WERI-Rb-1 (cell line): ENCODE data around the gene FKBP8.
"Not testable (repeated sequence)": the region's sequence is repeated elsewhere in the genome, so short reads cannot be mapped to it uniquely, and the experiment has no call there.

Experiments
- DNase-seq: peaks from one replicate; pipeline ENCODE4 v3.0.0-alpha.2; 2020
- H3K27ac ChIP-seq: fragments of 250-450 bp; sonication (Bioruptor Pico); 2 replicates; pipeline ENCODE4 v1.5.1; 2020; ENCODE audit warnings: mild to moderate bottlenecking, moderate library complexity
- H3K27me3 ChIP-seq: fragments of 250-450 bp; sonication (Bioruptor Pico); 2 replicates; pipeline ENCODE4 v1.5.1; 2021; ENCODE audit warnings: mild to moderate bottlenecking, low read depth, moderate library complexity; ENCODE audit not compliant: insufficient read depth, severe bottlenecking
- H3K36me3 ChIP-seq: fragments of 250-450 bp; sonication (Bioruptor Pico); 2 replicates; pipeline ENCODE4 v1.5.1; 2020; ENCODE audit warnings: mild to moderate bottlenecking, moderate library complexity
- H3K4me3 ChIP-seq: 2 replicates; pipeline ENCODE4 v1.5.1; 2011; ENCODE audit warnings: low read depth, mild to moderate bottlenecking, control low read depth, low read length
- H3K9me3 ChIP-seq: fragments of 250-450 bp; sonication (Bioruptor Pico); 2 replicates; pipeline ENCODE4 v1.5.1; 2021; ENCODE audit warnings: mild to moderate bottlenecking, moderate library complexity; ENCODE audit not compliant: severe bottlenecking
- TF ChIP-seq, protein P1 (sequence below): IDR thresholded peaks from 2 replicates; pipeline ENCODE4 v1.5.1; 2011; ENCODE audit warnings: low read depth, mild to moderate bottlenecking, control low read depth, inconsistent platforms, low read length

The FKBP8 gene

DNA sequence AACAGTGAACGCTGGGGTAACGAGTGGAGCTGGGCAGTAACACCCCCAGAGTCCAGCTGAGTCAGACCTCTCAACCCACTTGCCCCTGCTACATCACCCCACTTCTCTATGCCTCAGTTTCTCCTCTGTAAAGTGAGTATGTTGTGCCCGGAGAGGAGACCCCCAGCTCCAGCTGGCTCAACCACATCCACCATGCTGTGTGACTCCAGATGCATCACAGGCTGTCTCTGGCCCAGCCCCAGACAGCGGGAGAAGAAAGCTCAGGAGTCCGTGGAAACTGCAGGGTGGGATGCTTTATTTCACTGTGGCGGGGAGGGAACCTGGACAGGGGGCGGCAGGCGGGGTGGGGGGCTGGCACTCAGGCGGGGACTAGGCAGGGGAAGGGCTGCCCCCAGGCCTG is 11.9 kb downstream of the FKBP8 start:
- Histone ChIP-seq H3K4me3 (no peak overlapping the region), H3K27me3 (no peaks in the 10 kb centered on the region), H3K27ac (no peak overlapping the region), H3K9me3 (no peaks in the 10 kb centered on the region), H3K36me3 (peaks cover 30% of the 10 kb centered on the region)
- TF ChIP-seq, protein P1, sequence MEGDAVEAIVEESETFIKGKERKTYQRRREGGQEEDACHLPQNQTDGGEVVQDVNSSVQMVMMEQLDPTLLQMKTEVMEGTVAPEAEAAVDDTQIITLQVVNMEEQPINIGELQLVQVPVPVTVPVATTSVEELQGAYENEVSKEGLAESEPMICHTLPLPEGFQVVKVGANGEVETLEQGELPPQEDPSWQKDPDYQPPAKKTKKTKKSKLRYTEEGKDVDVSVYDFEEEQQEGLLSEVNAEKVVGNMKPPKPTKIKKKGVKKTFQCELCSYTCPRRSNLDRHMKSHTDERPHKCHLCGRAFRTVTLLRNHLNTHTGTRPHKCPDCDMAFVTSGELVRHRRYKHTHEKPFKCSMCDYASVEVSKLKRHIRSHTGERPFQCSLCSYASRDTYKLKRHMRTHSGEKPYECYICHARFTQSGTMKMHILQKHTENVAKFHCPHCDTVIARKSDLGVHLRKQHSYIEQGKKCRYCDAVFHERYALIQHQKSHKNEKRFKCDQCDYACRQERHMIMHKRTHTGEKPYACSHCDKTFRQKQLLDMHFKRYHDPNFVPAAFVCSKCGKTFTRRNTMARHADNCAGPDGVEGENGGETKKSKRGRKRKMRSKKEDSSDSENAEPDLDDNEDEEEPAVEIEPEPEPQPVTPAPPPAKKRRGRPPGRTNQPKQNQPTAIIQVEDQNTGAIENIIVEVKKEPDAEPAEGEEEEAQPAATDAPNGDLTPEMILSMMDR: no peak
- no peak for DNase-seq

DNA sequence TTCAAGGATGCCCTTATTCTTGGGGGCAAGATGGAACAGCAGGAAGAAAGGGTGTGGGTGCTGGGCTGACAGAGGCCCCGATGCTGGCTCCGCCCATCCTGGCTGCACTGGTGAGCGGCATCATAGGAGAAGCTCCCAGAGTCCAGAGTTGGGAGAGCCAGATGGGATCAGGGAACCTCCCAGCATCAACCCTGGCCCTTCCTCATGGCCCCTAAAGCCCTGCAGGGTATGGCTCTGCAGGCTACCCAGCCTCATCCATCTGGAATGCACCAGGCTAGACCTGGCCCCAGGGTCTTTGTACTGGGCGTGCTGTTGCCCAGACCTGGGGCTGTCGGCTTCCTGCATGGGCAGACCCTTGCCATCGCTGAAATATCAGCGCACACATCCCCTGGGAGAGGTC is 13.6 kb downstream of the FKBP8 start:
- Histone ChIP-seq H3K27ac (no peak overlapping the region), H3K36me3 (peaks cover 18% of the 10 kb centered on the region), H3K27me3 (no peaks in the 10 kb centered on the region), H3K9me3 (no peaks in the 10 kb centered on the region), H3K4me3 (no peak overlapping the region)
- TF ChIP-seq, protein P1: no peak
- peak; percentile 15 for DNase-seq

DNA sequence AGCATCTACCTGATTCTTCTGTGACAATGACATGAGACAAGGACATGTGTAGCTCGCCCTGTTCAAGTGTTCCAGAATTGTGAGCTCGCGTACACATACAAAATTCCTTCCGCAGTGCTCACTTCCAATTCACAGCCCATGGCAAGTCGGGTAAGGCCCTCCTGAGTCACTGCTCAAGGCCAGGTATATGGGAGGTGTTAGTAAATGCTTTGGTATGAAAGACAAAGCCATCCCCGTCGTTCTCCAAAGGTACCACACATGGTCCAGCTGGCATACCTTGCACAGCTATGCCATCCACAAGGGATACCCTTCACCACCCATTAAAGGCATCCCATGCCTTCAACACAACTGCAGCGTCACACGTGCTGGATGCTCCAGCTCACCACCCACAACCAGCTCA is 17.1 kb downstream of the FKBP8 start:
- Histone ChIP-seq H3K36me3 (peaks cover 2% of the 10 kb centered on the region), H3K9me3 (no peaks in the 10 kb centered on the region), H3K27me3 (no peaks in the 10 kb centered on the region), H3K4me3 (no peak overlapping the region), H3K27ac (no peak overlapping the region)
- no peak for DNase-seq
- TF ChIP-seq, protein P1: no peak

DNA sequence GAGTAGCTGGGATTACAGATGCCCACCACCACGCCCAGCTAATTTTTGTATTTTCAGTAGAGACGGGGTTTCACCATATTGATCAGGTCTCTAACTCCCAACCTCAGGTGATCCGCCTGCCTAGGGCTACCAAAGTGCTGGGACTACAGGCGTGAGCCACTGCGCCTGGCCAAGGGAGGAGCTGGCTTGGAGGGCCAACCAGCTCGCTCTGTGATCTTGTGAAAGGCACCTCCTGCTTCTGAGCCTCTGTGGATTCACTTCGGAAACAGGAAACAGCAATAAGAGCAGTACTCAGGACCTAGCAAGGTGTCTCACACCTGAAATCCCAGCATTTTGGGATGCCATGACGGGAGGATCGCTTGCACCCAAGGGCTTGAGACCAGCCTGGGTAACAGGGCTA is 19.5 kb downstream of the FKBP8 start:
- H3K9me3 ChIP-seq: no peaks in the 10 kb centered on the region
- no peak for DNase-seq
- no peak overlapping the region for H3K4me3 ChIP-seq
- no peaks in the 10 kb centered on the region for H3K36me3 ChIP-seq
- H3K27ac ChIP-seq: no peak overlapping the region
- H3K27me3 ChIP-seq: no peaks in the 10 kb centered on the region
- TF ChIP-seq, protein P1: no peak

DNA sequence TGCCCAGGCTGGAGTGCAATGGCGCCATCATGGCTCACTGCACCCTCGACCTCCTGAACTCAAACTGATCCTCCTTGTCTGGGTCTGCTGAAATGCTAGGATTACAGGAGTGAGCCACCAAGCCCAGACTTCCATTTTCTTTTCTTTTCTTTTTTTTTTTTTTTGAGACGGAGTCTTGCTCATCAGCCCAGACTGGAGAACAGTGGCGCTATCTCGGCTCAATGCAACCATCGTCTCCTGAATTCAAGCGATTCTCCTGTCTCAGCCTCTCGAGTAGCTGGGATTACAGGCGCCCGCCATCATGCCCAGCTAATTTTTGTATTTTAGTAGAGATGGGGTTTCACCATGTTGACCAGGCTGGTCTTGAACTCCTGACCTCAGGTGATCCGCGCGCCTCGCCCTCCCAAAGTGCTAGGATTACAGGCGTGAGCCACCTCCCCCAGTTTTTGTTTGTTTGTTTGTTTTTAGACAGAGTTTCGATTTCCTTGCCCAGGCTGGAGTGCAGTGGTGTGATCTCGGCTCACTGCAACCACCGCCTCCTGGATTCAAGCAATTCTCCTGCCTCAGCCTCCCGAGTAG is 20.4 kb downstream of the FKBP8 start:
- H3K27me3 ChIP-seq, DNase-seq, H3K4me3 ChIP-seq, H3K36me3 ChIP-seq, H3K9me3 ChIP-seq: not testable (repeated sequence)
- peak overlapping the region; percentile 54; the same call in 1 of the 2 replicates for H3K27ac ChIP-seq

DNA sequence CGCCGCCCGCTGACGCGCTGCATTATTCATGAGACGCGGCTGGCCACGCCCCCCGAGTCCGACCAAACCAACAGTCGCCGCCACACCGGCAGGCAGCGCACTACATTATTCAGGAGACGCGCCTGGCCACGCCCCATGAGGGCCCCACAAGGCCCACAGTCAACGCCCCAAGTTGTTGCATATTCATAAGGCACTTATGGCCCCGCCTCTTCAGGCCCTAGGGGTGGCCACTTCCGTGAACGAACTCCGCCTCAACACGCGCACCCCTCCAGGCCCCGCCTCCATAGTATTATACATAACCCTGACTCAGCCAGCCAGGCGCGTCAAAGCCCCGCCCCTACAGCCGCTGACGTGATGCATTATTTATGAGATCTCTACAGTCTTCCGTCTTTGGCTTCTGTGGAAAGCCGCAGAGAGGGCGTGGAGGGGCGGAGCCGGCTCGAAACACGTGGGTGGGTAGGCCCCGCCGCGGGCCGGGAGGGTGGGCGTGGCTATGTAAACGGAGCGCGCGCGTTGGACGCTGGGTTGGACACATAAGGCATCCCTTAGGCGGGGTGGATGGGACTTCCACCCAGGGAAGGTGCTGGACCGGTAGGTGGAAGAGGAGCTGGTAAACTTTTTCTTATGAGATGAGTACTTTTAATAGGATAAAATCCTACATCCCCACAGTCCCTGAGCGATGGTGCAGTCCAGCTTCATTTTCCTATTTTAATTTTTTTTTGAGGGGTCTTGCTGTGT is 21.1 kb downstream of the FKBP8 start:
- Histone ChIP-seq H3K4me3 (no peak overlapping the region; the same call in 1 of the 2 replicates), H3K27ac (peak overlapping the region; percentile 54), H3K9me3 (no peaks in the 10 kb centered on the region), H3K27me3 (no peaks in the 10 kb centered on the region), H3K36me3 (no peaks in the 10 kb centered on the region)
- DNase-seq: peak; percentile 100
- TF ChIP-seq, protein P1: no peak
